Brain microvascular endothelial cell (primary cell): ENCODE data around the gene SOX13.

ENCODE experiments used
- DNase-seq: peaks from one replicate; pipeline ENCODE4 v3.0.0-alpha.2; 2020
- H3K27ac ChIP-seq: fragments of 250-450 bp; sonication (Bioruptor Pico); 2 replicates; pipeline ENCODE4 v1.5.1; 2020; ENCODE audit warnings: mild to moderate bottlenecking, moderate library complexity
- H3K27me3 ChIP-seq: fragments of 250-450 bp; sonication (Bioruptor Pico); replicated peaks from 2 replicates; pipeline ENCODE4 v1.5.1; 2020; ENCODE audit warnings: mild to moderate bottlenecking
- H3K36me3 ChIP-seq: fragments of 250-450 bp; sonication (Bioruptor Pico); replicated peaks from 2 replicates; pipeline ENCODE4 v1.5.1; 2020; ENCODE audit warnings: mild to moderate bottlenecking
- H3K4me3 ChIP-seq: 2 replicates; pipeline ENCODE4 v1.5.1; 2011; ENCODE audit warnings: low read depth, mild to moderate bottlenecking, control low read depth, low read length, moderate library complexity
- in situ Hi-C: cut with HindIII; loops from 2 replicates; pipeline ENCODE4 v1.10.0; 2017; ENCODE audit warnings: low sequenced_read_pairs, low pct_ligation_motif_present
- TF ChIP-seq, protein P1 (sequence below): IDR thresholded peaks from 2 replicates; pipeline ENCODE4 v1.5.1; 2011; ENCODE audit warnings: low read depth, mild to moderate bottlenecking, moderate library complexity, low read length, control low read depth, inconsistent platforms; ENCODE audit errors: missing control alignments

Gene SOX13

DNA sequence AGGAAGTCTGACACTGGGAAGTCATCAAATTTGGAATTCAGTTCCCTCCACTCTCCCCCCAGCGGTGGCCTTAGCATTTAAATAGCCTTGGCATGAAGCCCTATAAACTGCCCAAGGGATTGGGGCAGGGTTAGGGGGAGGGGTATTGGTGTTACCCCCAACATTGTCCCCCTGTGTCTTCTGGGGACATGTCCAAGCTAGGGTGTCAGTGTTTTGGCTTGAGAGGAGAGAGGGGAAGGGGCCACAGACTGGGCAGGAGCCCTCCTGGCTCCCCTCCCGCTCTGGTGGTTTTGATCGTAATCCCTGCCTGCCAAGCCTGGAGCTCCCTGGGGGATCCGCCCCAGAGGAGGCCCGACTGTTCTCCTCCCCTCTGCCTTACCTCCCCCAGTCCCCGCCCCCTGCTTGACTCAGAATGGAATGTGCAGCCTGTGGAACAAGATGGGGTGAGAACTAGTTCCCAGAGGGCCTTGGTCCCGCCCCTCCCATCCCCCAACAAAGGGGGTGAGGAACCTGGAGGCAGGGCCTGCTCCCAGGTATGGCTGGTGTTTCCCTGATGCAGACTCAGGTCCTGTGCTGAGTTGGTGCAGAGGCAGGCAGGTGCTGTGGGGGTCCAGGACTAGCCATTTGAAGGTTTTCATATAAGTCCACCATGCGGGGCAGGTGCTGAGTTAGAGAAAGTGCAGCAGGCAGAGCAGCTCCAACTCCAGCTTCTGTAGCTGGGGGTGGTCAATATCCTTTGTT is 7.4 kb downstream of the SOX13 start:
- Histone ChIP-seq H3K27me3 (no peaks in the 10 kb centered on the region), H3K27ac (peak overlapping the region; percentile 32), H3K4me3 (no peak overlapping the region), H3K36me3 (no peaks in the 10 kb centered on the region)
- TF ChIP-seq, protein P1, sequence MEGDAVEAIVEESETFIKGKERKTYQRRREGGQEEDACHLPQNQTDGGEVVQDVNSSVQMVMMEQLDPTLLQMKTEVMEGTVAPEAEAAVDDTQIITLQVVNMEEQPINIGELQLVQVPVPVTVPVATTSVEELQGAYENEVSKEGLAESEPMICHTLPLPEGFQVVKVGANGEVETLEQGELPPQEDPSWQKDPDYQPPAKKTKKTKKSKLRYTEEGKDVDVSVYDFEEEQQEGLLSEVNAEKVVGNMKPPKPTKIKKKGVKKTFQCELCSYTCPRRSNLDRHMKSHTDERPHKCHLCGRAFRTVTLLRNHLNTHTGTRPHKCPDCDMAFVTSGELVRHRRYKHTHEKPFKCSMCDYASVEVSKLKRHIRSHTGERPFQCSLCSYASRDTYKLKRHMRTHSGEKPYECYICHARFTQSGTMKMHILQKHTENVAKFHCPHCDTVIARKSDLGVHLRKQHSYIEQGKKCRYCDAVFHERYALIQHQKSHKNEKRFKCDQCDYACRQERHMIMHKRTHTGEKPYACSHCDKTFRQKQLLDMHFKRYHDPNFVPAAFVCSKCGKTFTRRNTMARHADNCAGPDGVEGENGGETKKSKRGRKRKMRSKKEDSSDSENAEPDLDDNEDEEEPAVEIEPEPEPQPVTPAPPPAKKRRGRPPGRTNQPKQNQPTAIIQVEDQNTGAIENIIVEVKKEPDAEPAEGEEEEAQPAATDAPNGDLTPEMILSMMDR = no peak
- DNase-seq = peak; percentile 89
- in situ Hi-C loops = no loop called here

DNA sequence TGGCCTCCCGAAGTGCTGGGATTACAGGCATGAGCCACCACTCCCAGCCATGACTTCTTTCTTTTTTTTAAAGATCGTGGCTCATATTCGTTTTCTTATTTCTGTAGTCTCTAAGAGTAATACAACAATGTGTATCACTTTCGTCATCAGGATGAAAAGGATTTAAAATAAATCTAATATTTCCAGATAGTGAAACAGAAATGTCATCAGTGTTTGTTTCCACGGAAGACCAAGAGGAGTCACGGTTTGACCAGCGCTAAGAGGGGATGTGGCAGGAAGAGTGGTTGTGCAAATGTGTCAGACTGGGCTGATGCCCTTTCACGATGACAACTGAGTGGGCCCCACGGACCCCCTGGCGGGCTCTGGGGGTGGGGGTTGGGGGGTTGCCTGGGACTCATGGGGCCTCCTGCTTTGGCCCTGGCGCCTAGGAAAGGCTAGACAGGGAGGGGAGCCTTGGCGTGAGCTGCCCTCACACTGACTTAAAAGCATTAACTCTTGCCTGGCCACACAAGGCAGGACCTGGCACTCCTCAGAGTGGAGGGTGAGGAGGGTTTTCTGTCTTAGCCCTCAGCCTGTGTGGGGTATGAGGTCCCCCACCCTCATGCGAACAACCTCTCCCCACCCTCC is 8.4 kb downstream of the SOX13 start:
- DNase-seq = no peak
- H3K27me3 ChIP-seq = no peaks in the 10 kb centered on the region
- H3K27ac ChIP-seq = no peak overlapping the region
- no peak overlapping the region for H3K4me3 ChIP-seq
- TF ChIP-seq, protein P1 = no peak
- H3K36me3 ChIP-seq = no peaks in the 10 kb centered on the region
- in situ Hi-C loops = no loop called here

DNA sequence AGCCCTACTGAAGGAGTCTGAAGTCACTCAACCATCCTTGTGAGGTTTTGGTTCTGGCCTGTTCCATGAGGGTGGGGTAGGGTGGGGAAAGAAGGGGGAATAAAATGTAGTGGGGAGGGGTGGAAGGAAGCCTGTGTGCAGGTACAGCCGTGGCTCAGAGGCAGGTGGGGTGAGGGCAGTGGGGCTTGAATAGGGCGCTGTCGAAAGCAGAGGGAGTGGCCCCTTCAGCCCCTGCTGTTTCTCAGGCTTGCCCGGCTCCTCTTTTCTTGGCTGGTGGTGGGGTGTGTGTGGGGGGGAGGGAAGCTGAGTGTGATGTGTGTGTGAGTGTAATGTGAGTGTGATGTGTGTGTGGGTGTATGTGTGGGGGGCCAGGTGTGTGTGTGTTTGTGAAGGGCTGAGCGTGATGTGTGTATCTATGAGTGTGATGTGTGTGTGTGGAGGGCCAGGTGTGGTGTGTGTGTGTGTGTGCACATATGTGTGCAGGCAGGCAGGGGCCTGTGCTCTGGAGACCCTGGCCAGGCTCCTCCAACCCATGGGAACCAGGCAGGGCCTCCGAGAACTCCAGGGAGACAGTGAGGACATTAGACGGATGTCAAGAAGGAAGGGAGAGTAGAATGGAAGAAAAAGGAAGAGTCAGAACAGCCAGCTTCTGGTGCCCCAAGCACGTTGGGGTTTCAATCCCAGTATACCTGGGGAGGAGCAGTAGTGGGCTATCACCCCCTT is 9.0 kb downstream of the SOX13 start:
- Histone ChIP-seq H3K4me3 (no peak overlapping the region), H3K27me3 (no peaks in the 10 kb centered on the region), H3K27ac (no peak overlapping the region), H3K36me3 (no peaks in the 10 kb centered on the region)
- in situ Hi-C loops = no loop called here
- TF ChIP-seq, protein P1 = no peak
- DNase-seq = no peak

DNA sequence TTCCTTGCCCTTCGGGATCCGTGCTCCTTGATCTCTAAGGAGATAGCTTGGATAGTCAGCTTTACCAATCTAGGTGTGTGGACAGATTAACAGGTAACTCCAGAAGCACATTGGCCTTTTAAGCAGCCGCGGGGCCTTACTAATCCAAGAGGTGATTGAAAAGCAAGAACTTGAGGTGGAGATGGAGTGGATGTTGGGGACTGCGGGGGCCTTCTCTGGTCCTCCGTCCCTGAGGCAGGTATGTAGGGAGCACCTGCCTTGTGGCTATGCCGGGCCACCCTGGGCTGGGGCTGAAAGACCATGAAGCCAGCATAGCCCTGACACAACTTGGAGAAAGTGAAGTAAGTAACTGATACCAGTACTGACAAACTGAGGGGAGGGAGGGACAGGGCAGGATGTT is 10.6 kb downstream of the SOX13 start:
- H3K27me3 ChIP-seq = no peaks in the 10 kb centered on the region
- in situ Hi-C loops = no loop called here
- H3K36me3 ChIP-seq = no peaks in the 10 kb centered on the region
- DNase-seq = no peak
- no peak overlapping the region for H3K27ac ChIP-seq
- H3K4me3 ChIP-seq = no peak overlapping the region
- TF ChIP-seq, protein P1 = no peak

DNA sequence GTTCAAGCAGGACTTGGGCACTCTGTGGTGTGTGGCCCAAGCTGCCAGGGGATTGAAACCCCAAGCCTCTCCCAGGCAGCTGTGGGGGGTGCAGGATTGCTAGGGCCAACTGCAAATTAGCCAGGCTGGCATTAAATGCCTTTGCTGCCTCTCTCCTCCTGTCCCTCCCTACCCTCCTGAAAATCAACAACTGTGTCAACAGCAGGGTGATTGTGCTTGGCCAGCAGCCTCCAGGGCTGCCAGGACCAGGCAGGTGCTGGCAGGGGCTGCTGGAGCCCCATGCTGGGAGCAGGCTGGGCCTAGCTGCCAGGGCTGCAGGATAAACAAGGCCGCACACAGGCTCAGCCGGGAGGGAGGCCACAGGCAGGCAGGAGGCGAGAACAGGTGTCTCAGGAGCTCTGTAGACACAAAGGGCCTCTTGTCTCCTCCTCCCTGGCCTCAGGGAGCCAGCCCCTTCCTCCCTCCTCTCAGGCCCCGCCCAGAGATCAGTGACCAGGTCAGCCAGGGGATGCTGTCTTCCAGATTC is 11.4 kb downstream of the SOX13 start:
- no peak overlapping the region for H3K27ac ChIP-seq
- TF ChIP-seq, protein P1 = no peak
- no peak overlapping the region for H3K4me3 ChIP-seq
- H3K27me3 ChIP-seq = no peaks in the 10 kb centered on the region
- no peaks in the 10 kb centered on the region for H3K36me3 ChIP-seq
- no peak for DNase-seq
- in situ Hi-C loops = no loop called here
